ENCODE results near the gene ADCY3. TPM values are rescaled to one million over a fixed set of nuclear protein-coding genes. Genes with fewer than 3 reads are reported as not detected.

The ADCY3 gene
- total and polyA plus RNA-seq, 5 donors from 2014 or later = 3.8 to 67.6 (median 11.2) TPM

DNA sequence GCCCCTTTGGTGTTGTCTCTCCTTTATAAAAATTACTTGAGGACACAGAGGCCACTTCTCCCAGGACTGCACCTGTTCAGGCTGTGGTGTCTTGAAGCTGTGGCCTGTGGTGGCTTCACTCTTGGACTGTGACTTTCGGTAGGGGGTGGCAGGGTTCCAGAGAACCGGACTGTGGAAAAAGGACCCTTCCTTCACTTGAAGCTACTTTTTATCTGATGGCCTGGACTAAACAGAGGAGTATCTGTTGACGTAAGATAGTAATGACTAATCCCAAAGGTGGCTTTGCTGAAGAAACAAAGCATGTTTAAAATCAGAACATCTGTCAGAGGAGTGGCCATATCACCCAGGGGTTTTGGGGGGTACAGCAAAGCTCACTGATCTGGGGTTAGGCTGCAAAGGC, 66.0 kb downstream of the ADCY3 start:
- Mint-ChIP-seq H3K27ac (no peak overlapping the region), H3K4me1 (peaks cover 0 to 2% (median 0%) of the 10 kb centered on the region in 4 donors), H3K36me3 (peaks cover 22% of the 10 kb centered on the region), H3K4me3 (no peak overlapping the region), H3K9me3 (peaks cover 0 to 3% (median 0%) of the 10 kb centered on the region in 7 donors), H3K27me3 (no peaks in the 10 kb centered on the region)
- H3K4me3 ChIP-seq (ENCODE audit: low read depth, low read length) = no peak overlapping the region
- no peaks in the 10 kb centered on the region for H3K27me3 ChIP-seq (ENCODE audit: control insufficient read depth, insufficient read depth, low read length)
- H3K27ac ChIP-seq (ENCODE audit: insufficient read depth, low read length, poor library complexity, severe bottlenecking) = no peak overlapping the region
- DNase-seq (no peak), ATAC-seq (ENCODE audit: low read depth in 2 of 2) (no peak)
- no peaks in the 10 kb centered on the region for H3K4me1 ChIP-seq (ENCODE audit: control insufficient read depth, insufficient read depth, low read length, poor library complexity, severe bottlenecking)
- H3K9me3 ChIP-seq (ENCODE audit: control insufficient read depth in 2 of 2, low read length in 2 of 2) = no peaks in the 10 kb centered on the region
- no peaks in the 10 kb centered on the region for H3K36me3 ChIP-seq (ENCODE audit: control insufficient read depth, insufficient read depth, low read length)

DNA sequence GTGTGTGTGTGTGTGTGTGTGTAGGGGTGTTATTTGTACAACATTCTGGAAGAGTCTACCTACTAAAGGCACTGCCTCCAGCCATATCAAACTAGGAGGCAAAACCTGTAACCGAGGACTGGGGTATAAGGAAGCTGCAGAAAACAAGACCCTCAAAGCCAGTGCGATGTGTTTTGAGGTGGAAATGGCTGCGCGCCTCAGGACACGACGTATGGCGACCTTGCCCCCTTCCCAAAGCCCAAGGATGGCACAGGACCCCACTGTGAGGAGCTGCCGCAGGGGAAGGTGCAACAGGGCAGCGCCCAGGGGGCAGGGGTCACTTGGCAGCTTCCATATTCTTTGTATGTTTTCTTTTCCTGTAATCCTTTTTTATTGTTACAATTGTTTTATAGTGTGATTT, 67.0 kb downstream of the ADCY3 start:
- DNase-seq (no peak), ATAC-seq (ENCODE audit: low read depth in 2 of 2) (no peak)
- no peaks in the 10 kb centered on the region for H3K4me1 ChIP-seq (ENCODE audit: control insufficient read depth, insufficient read depth, low read length, poor library complexity, severe bottlenecking)
- Mint-ChIP-seq H3K4me3 (no peak overlapping the region), H3K9me3 (peaks cover 0 to 3% (median 0%) of the 10 kb centered on the region in 7 donors), H3K27me3 (no peaks in the 10 kb centered on the region), H3K4me1 (peaks cover 0 to 2% (median 0%) of the 10 kb centered on the region in 4 donors), H3K27ac (no peak overlapping the region), H3K36me3 (peaks cover 18% of the 10 kb centered on the region)
- no peak overlapping the region for H3K4me3 ChIP-seq (ENCODE audit: low read depth, low read length)
- no peaks in the 10 kb centered on the region for H3K36me3 ChIP-seq (ENCODE audit: control insufficient read depth, insufficient read depth, low read length)
- no peak overlapping the region for H3K27ac ChIP-seq (ENCODE audit: insufficient read depth, low read length, poor library complexity, severe bottlenecking)
- H3K27me3 ChIP-seq (ENCODE audit: control insufficient read depth, insufficient read depth, low read length) = no peaks in the 10 kb centered on the region
- no peaks in the 10 kb centered on the region for H3K9me3 ChIP-seq (ENCODE audit: control insufficient read depth in 2 of 2, low read length in 2 of 2)

GRCh38 chr2:24852431-24853020, 67.5 kb downstream of the ADCY3 start:
- Histone ChIP-seq H3K36me3 (ENCODE audit: control insufficient read depth, insufficient read depth, low read length) (no peaks in the 10 kb centered on the region), H3K27me3 (ENCODE audit: control insufficient read depth, insufficient read depth, low read length) (no peaks in the 10 kb centered on the region), H3K9me3 (ENCODE audit: control insufficient read depth in 2 of 2, low read length in 2 of 2) (no peaks in the 10 kb centered on the region), H3K4me1 (ENCODE audit: control insufficient read depth, insufficient read depth, low read length, poor library complexity, severe bottlenecking) (no peaks in the 10 kb centered on the region), H3K4me3 (ENCODE audit: low read depth, low read length) (no peak overlapping the region), H3K27ac (ENCODE audit: insufficient read depth, low read length, poor library complexity, severe bottlenecking) (no peak overlapping the region)
- peaks cover 0 to 3% (median 0%) of the 10 kb centered on the region in 7 donors for H3K9me3 Mint-ChIP-seq
- no peaks in the 10 kb centered on the region for H3K27me3 Mint-ChIP-seq
- peaks cover 18% of the 10 kb centered on the region for H3K36me3 Mint-ChIP-seq
- DNase-seq (no peak), ATAC-seq (ENCODE audit: low read depth in 2 of 2) (no peak)
- peaks cover 0 to 2% (median 0%) of the 10 kb centered on the region in 4 donors for H3K4me1 Mint-ChIP-seq
- H3K27ac Mint-ChIP-seq = no peak overlapping the region
- no peak overlapping the region for H3K4me3 Mint-ChIP-seq

GRCh38 chr2:24852026-24852425, 68.0 kb downstream of the ADCY3 start:
- H3K27ac ChIP-seq (ENCODE audit: insufficient read depth, low read length, poor library complexity, severe bottlenecking) = no peak overlapping the region
- DNase-seq (no peak), ATAC-seq (ENCODE audit: low read depth in 2 of 2) (no peak)
- H3K4me1 ChIP-seq (ENCODE audit: control insufficient read depth, insufficient read depth, low read length, poor library complexity, severe bottlenecking) = no peaks in the 10 kb centered on the region
- H3K27ac Mint-ChIP-seq = no peak overlapping the region
- peaks cover 0 to 3% (median 0%) of the 10 kb centered on the region in 7 donors for H3K9me3 Mint-ChIP-seq
- no peak overlapping the region for H3K4me3 Mint-ChIP-seq
- H3K36me3 ChIP-seq (ENCODE audit: control insufficient read depth, insufficient read depth, low read length) = no peaks in the 10 kb centered on the region
- H3K9me3 ChIP-seq (ENCODE audit: control insufficient read depth in 2 of 2, low read length in 2 of 2) = no peaks in the 10 kb centered on the region
- no peak overlapping the region for H3K4me3 ChIP-seq (ENCODE audit: low read depth, low read length)
- H3K27me3 ChIP-seq (ENCODE audit: control insufficient read depth, insufficient read depth, low read length) = no peaks in the 10 kb centered on the region
- H3K36me3 Mint-ChIP-seq = peaks cover 18% of the 10 kb centered on the region
- H3K4me1 Mint-ChIP-seq = peaks cover 0 to 2% (median 0%) of the 10 kb centered on the region in 4 donors
- H3K27me3 Mint-ChIP-seq = no peaks in the 10 kb centered on the region

- Mint-ChIP-seq H3K4me1 (peaks cover 0 to 2% (median 0%) of the 10 kb centered on the region in 4 donors), H3K4me3 (no peak overlapping the region), H3K27ac (peak overlapping the region in 1 of 3 donors; percentile 42), H3K27me3 (no peaks in the 10 kb centered on the region), H3K36me3 (peaks cover 15% of the 10 kb centered on the region), H3K9me3 (peaks cover 0 to 3% (median 0%) of the 10 kb centered on the region in 7 donors)
- H3K27ac ChIP-seq (ENCODE audit: insufficient read depth, low read length, poor library complexity, severe bottlenecking) = no peak overlapping the region
- no peaks in the 10 kb centered on the region for H3K4me1 ChIP-seq (ENCODE audit: control insufficient read depth, insufficient read depth, low read length, poor library complexity, severe bottlenecking)
- H3K9me3 ChIP-seq (ENCODE audit: control insufficient read depth in 2 of 2, low read length in 2 of 2) = no peaks in the 10 kb centered on the region
- H3K4me3 ChIP-seq (ENCODE audit: low read depth, low read length) = no peak overlapping the region
- DNase-seq = no peak
- H3K27me3 ChIP-seq (ENCODE audit: control insufficient read depth, insufficient read depth, low read length) = no peaks in the 10 kb centered on the region
- no peaks in the 10 kb centered on the region for H3K36me3 ChIP-seq (ENCODE audit: control insufficient read depth, insufficient read depth, low read length)
- ATAC-seq (ENCODE audit: low read depth in 2 of 2) = no peak
These were observed 69.1 kb downstream of the ADCY3 start for GRCh38 chr2:24850944-24851343.

- Histone ChIP-seq H3K4me3 (ENCODE audit: low read depth, low read length) (no peak overlapping the region), H3K27me3 (ENCODE audit: control insufficient read depth, insufficient read depth, low read length) (no peaks in the 10 kb centered on the region), H3K36me3 (ENCODE audit: control insufficient read depth, insufficient read depth, low read length) (no peaks in the 10 kb centered on the region), H3K27ac (ENCODE audit: insufficient read depth, low read length, poor library complexity, severe bottlenecking) (no peak overlapping the region), H3K9me3 (ENCODE audit: control insufficient read depth in 2 of 2, low read length in 2 of 2) (no peaks in the 10 kb centered on the region), H3K4me1 (ENCODE audit: control insufficient read depth, insufficient read depth, low read length, poor library complexity, severe bottlenecking) (no peaks in the 10 kb centered on the region)
- Mint-ChIP-seq H3K4me1 (peaks cover 0 to 3% (median 1%) of the 10 kb centered on the region in 4 donors), H3K27ac (peak overlapping the region in 2 of 3 donors; percentile 50 to 59), H3K9me3 (peaks cover 0 to 3% (median 0%) of the 10 kb centered on the region in 7 donors), H3K36me3 (peaks cover 7% of the 10 kb centered on the region), H3K4me3 (no peak overlapping the region), H3K27me3 (no peaks in the 10 kb centered on the region)
- no peak for ATAC-seq (ENCODE audit: low read depth in 2 of 2)
- DNase-seq = no peak
These were observed 74.3 kb downstream of the ADCY3 start for GRCh38 chr2:24845691-24846090.

DNA sequence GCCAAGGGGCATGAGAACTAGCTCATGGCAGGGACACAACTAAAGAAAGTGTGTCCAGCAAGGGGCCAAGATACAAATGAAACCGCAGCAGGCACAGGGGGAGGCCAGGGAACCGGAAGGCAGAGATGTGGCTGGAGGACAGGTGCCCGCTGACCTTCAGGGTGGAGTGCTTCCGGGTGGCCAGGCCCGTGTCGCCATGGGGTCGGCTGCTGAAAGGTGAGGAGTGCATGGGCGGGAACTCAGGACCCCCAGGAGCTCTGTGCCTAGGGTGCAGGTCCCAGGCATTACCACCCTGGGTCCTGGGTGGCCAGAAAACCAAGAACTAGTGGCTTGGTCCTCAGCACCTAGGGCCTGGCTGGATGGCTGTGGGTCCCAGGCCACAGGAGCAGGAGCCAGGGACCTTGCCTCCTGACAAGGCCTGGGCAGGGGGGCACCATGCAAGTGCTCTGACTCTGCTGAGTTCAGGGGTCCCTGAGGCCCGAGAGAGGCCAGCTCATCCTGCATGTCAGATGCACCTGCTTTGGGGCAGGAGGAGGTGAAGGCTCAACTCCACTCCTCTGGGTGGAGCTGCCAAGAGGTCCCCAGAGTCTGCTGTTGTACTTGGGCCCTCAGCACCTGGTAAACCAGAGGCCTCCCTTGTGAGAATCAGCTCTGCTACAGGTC, 75.9 kb downstream of the ADCY3 start:
- no peaks in the 10 kb centered on the region for H3K27me3 ChIP-seq (ENCODE audit: control insufficient read depth, insufficient read depth, low read length)
- H3K36me3 ChIP-seq (ENCODE audit: control insufficient read depth, insufficient read depth, low read length) = no peaks in the 10 kb centered on the region
- Mint-ChIP-seq H3K9me3 (no peaks in the 10 kb centered on the region), H3K27ac (no peak overlapping the region), H3K27me3 (no peaks in the 10 kb centered on the region), H3K4me3 (no peak overlapping the region), H3K4me1 (peaks cover 0 to 3% (median 0%) of the 10 kb centered on the region in 4 donors), H3K36me3 (peaks cover 4% of the 10 kb centered on the region)
- H3K4me3 ChIP-seq (ENCODE audit: low read depth, low read length) = no peak overlapping the region
- H3K9me3 ChIP-seq (ENCODE audit: control insufficient read depth in 2 of 2, low read length in 2 of 2) = no peaks in the 10 kb centered on the region
- ATAC-seq (ENCODE audit: low read depth in 2 of 2) (no peak), DNase-seq (no peak)
- no peak overlapping the region for H3K27ac ChIP-seq (ENCODE audit: insufficient read depth, low read length, poor library complexity, severe bottlenecking)
- H3K4me1 ChIP-seq (ENCODE audit: control insufficient read depth, insufficient read depth, low read length, poor library complexity, severe bottlenecking) = no peaks in the 10 kb centered on the region

Measured in CD4-positive, CD25-positive, alpha-beta regulatory T cell (primary cell).